OCI-LY7 (cell line): ENCODE data around the gene ABCB8. TPM values are rescaled to one million over a fixed set of nuclear protein-coding genes. Genes with fewer than 3 reads are reported as not detected.

Experiments
- BruUV-seq: library from RNA; stranded (reverse); fragments of 400-500 nt; replicated peaks from 2 replicates; lab custom pipeline; 2021; lab: Mats Ljungman, UMichigan
- CTCF ChIA-PET: fragments of 300-600 bp; sonication (Branson Sonifier 250); formaldehyde crosslinking; loops from one replicate; lab custom pipeline; 2022; ENCODE audit warnings: antibody characterized with exemption; ENCODE audit not compliant: unreplicated experiment; lab: Charles Lee
- POLR2A ChIA-PET: fragments of 300-600 bp; sonication (Branson Sonifier 250); formaldehyde crosslinking; loops from one replicate; lab custom pipeline; 2022; ENCODE audit warnings: antibody characterized with exemption; lab: Charles Lee
- DNase-seq: peaks from one replicate; pipeline ENCODE4 v3.0.0-alpha.2; 2015; ENCODE audit warnings: low spot score
- H2AFZ ChIP-seq: fragments of 200-600 bp; sonication (generic), shearing (Covaris generic); 2 replicates; pipeline ENCODE4 v1.6.1; 2014; ENCODE audit warnings: mild to moderate bottlenecking, antibody characterized with exemption, low read length, moderate library complexity
- H3K27ac ChIP-seq: fragments of 200-600 bp; sonication (generic); 2 replicates; pipeline ENCODE4 v1.5.1; 2014; ENCODE audit warnings: mixed run types, low read depth, mild to moderate bottlenecking, moderate library complexity, low read length, inconsistent platforms; ENCODE audit not compliant: poor library complexity, severe bottlenecking
- H3K36me3 ChIP-seq: fragments of 200-600 bp; sonication (generic); 2 replicates; pipeline ENCODE4 v1.6.1; 2014; ENCODE audit warnings: mild to moderate bottlenecking, antibody characterized with exemption, low read length, moderate library complexity, mixed read lengths; ENCODE audit not compliant: insufficient read depth
- H3K4me1 ChIP-seq: fragments of 200-600 bp; sonication (generic); 2 replicates; pipeline ENCODE4 v1.5.1; 2014; ENCODE audit warnings: mild to moderate bottlenecking, low read length; ENCODE audit not compliant: insufficient read depth, poor library complexity, severe bottlenecking
- H3K4me2 ChIP-seq: fragments of 200-600 bp; sonication (generic); 2 replicates; pipeline ENCODE4 v1.6.1; 2014; ENCODE audit warnings: mild to moderate bottlenecking, low read length
- H3K4me3 ChIP-seq: fragments of 200-600 bp; sonication (generic); 2 replicates; pipeline ENCODE4 v1.5.1; 2014; ENCODE audit warnings: mild to moderate bottlenecking, low read depth, low read length; ENCODE audit not compliant: poor library complexity, severe bottlenecking
- H3K79me2 ChIP-seq: fragments of 200-600 bp; sonication (generic); 2 replicates; pipeline ENCODE4 v1.6.1; 2016; ENCODE audit warnings: low read depth, mild to moderate bottlenecking, low read length, moderate library complexity, mixed read lengths; ENCODE audit not compliant: insufficient read depth
- H3K9me2 ChIP-seq: fragments of 200-600 bp; sonication (generic); 2 replicates; pipeline ENCODE4 v1.6.1; 2016; ENCODE audit warnings: mild to moderate bottlenecking, low read length, mixed read lengths; ENCODE audit not compliant: insufficient read depth
- H3K9me3 ChIP-seq: fragments of 200-600 bp; sonication (generic); 2 replicates; pipeline ENCODE4 v1.6.1; 2014; ENCODE audit warnings: mild to moderate bottlenecking, mixed run types, low read length, mixed read lengths
- H4K20me1 ChIP-seq: fragments of 200-600 bp; sonication (generic); 2 replicates; pipeline ENCODE4 v1.6.1; 2014; ENCODE audit warnings: mild to moderate bottlenecking, antibody characterized with exemption, low read length, moderate library complexity, mixed read lengths; ENCODE audit not compliant: insufficient read depth
- CTCF ChIP-seq: fragments of 200-600 bp; sonication (generic); conservative IDR thresholded peaks from 2 replicates; pipeline ENCODE4 v1.5.1; 2014; ENCODE audit warnings: mild to moderate bottlenecking, antibody characterized with exemption, low read length, moderate library complexity, mixed read lengths
- EZH2phosphoT487 ChIP-seq: fragments of 200-600 bp; sonication (generic); IDR thresholded peaks from 2 replicates; pipeline ENCODE4 v1.6.1; 2018; ENCODE audit warnings: low read depth, borderline replicate concordance, mild to moderate bottlenecking, mixed run types, antibody characterized with exemption, low read length, moderate library complexity, mixed read lengths
- intact Hi-C: fragments of 100-400 bp; cut with micrococcal nuclease; formaldehyde crosslinking; loops from one replicate; pipeline ENCODE4 v1.10.0; 2022; ENCODE audit not compliant: unreplicated experiment
- total RNA-seq, 2 experiments: library from RNA; depleted of rRNA in 1 of 2; stranded (reverse); fragments of >200 nt in 1 of 2; shearing (Covaris generic) in 1 of 2; gene quantifications; 2 replicates each; pipeline ENCODE4 v1.2.3, GENCODE V29; 2014 to 2022

Gene ABCB8
- total RNA-seq, 2 experiments from 2014 or later: 32.0 to 64.7 TPM

DNA sequence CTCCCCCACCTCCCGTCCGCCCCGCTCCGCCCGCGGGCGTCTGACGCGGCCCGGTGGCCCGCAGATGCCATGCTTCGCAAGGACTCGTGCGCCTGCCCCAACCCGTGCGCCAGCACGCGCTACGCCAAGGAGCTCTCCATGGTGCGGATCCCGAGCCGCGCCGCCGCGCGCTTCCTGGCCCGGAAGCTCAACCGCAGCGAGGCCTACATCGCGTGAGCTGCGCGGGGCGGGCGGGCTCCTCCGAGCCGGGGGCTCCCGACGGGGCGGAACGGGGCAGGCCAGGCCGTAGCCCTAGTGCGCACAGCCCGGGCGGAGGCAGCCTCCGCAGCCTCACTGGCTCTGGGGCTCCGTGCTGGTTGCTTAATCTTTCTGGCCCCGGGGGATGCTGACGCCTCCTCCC, 22.9 kb downstream of the ABCB8 start:
- H3K9me3 ChIP-seq: no peaks in the 10 kb centered on the region
- H3K27ac ChIP-seq: no peak overlapping the region
- H3K36me3 ChIP-seq: no peaks in the 10 kb centered on the region
- BruUV-seq: no TSS peak
- ChIA-PET POLR2A (no interaction called here), CTCF (no interaction called here)
- H3K4me2 ChIP-seq: no peak overlapping the region
- H3K9me2 ChIP-seq: no peaks in the 10 kb centered on the region
- no peak overlapping the region for H2AFZ ChIP-seq
- no peak overlapping the region for H3K4me3 ChIP-seq
- DNase-seq: no peak
- H3K79me2 ChIP-seq: no peaks in the 10 kb centered on the region
- no peaks in the 10 kb centered on the region for H4K20me1 ChIP-seq
- intact Hi-C loops: no loop called here
- peaks cover 7% of the 10 kb centered on the region for H3K4me1 ChIP-seq
- TF ChIP-seq EZH2phosphoT487: no peak

DNA sequence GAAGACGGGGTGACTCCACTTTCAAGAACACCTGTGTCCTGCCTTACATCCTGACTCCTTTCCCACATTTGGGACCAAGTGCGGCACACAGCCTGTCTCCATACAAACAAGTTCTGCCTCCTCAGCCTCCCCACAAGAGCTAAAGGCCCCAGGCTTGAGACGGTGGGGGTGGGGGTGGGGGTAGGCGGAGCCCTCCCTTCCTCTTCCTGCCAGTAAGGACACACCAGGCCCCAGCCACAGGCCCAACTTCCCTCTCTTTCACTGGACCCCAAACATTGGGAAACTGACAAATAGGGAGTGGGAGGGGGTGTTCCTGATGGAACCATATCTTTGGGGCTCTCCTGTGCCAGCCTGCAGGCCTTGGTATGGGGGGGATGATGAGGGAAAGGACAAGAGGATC, 24.8 kb downstream of the ABCB8 start:
- ChIA-PET CTCF (interaction anchor here (0.7 kb wide), 1 partner anchor 77 kb away, joined by 3 read pairs; no protein-coding TSS in a partner anchor), POLR2A (no interaction called here)
- H4K20me1 ChIP-seq: no peaks in the 10 kb centered on the region
- BruUV-seq: no TSS peak
- H3K79me2 ChIP-seq: no peaks in the 10 kb centered on the region
- no peaks in the 10 kb centered on the region for H3K36me3 ChIP-seq
- no peaks in the 10 kb centered on the region for H3K9me2 ChIP-seq
- H3K4me1 ChIP-seq: peaks cover 14% of the 10 kb centered on the region
- intact Hi-C loops: no loop called here
- no peak overlapping the region for H2AFZ ChIP-seq
- no peak for TF ChIP-seq EZH2phosphoT487
- TF ChIP-seq CTCF: no peak
- H3K27ac ChIP-seq: no peak overlapping the region
- H3K4me2 ChIP-seq: no peak overlapping the region
- no peaks in the 10 kb centered on the region for H3K9me3 ChIP-seq
- H3K4me3 ChIP-seq: no peak overlapping the region
- no peak for DNase-seq

DNA sequence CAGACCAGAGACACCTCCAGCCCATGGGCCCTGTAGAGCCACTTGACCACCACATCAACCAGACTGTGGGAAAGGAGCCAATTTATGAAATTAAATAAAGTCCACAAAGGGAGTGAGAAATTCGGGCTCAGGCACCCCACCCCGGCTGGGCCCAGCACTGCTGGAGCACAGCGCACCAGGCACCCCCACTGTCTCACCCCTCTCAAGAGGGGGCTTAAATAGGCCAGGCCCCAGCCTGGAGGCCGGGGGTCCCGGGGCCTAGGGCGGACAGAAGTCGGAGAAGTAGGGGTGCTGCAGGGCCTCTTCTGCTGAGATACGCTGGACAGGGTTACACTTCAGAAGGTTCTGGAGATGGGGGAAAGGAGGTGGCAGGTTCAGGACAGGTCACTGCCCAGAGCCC, 25.5 kb downstream of the ABCB8 start:
- H3K27ac ChIP-seq: no peak overlapping the region
- BruUV-seq: no TSS peak
- peaks cover 19% of the 10 kb centered on the region for H3K4me1 ChIP-seq
- ChIA-PET CTCF (no interaction called here), POLR2A (no interaction called here)
- H3K9me2 ChIP-seq: no peaks in the 10 kb centered on the region
- intact Hi-C loops: no loop called here
- no peak for TF ChIP-seq CTCF
- no peak for TF ChIP-seq EZH2phosphoT487
- no peaks in the 10 kb centered on the region for H4K20me1 ChIP-seq
- no peak overlapping the region for H3K4me3 ChIP-seq
- no peaks in the 10 kb centered on the region for H3K79me2 ChIP-seq
- no peak for DNase-seq
- H2AFZ ChIP-seq: no peak overlapping the region
- no peak overlapping the region for H3K4me2 ChIP-seq
- H3K9me3 ChIP-seq: no peaks in the 10 kb centered on the region
- no peaks in the 10 kb centered on the region for H3K36me3 ChIP-seq
